SU-DHL-6 (cell line): ENCODE data around the gene TAF11.

ENCODE experiments used
- H2AFZ ChIP-seq: fragments of 200-600 bp; sonication (generic); 2 replicates; pipeline ENCODE4 v1.6.1; 2014; ENCODE audit warnings: low read depth, mild to moderate bottlenecking, moderate library complexity, mixed read lengths, antibody characterized with exemption, low read length; ENCODE audit not compliant: severe bottlenecking
- H3F3A ChIP-seq: fragments of 200-600 bp; shearing (Covaris generic); 2 replicates; pipeline ENCODE4 v1.6.0; 2016; ENCODE audit warnings: antibody characterized with exemption, mild to moderate bottlenecking; ENCODE audit not compliant: insufficient read depth
- H3K27ac ChIP-seq: fragments of 200-600 bp; sonication (generic); 2 replicates; pipeline ENCODE4 v1.5.1; 2016; ENCODE audit warnings: low read depth, mild to moderate bottlenecking, low read length, moderate library complexity, mixed read lengths
- H3K27me3 ChIP-seq: fragments of 200-600 bp; sonication (generic), shearing (Covaris generic); 2 replicates; pipeline ENCODE4 v1.6.0; 2014; ENCODE audit warnings: mild to moderate bottlenecking, low read length
- H3K36me3 ChIP-seq: fragments of 200-600 bp; sonication (generic); 2 replicates; pipeline ENCODE4 v1.6.1; 2014; ENCODE audit warnings: mild to moderate bottlenecking, low read length, mixed read lengths
- H3K4me2 ChIP-seq: fragments of 300-600, 200-600 bp; shearing (Covaris generic), sonication (generic); 2 replicates; pipeline ENCODE4 v1.6.0; 2014; ENCODE audit warnings: low read length, low read depth, mild to moderate bottlenecking; ENCODE audit not compliant: poor library complexity, severe bottlenecking
- H3K4me3 ChIP-seq: fragments of 200-600 bp; sonication (generic); 2 replicates; pipeline ENCODE4 v1.5.1; 2014; ENCODE audit warnings: antibody characterized with exemption, low read length, mild to moderate bottlenecking, mixed read lengths; ENCODE audit not compliant: insufficient read depth, poor library complexity, severe bottlenecking
- H3K79me2 ChIP-seq: fragments of 200-600 bp; sonication (generic); 2 replicates; pipeline ENCODE4 v1.6.1; 2014; ENCODE audit warnings: mild to moderate bottlenecking, low read length, moderate library complexity; ENCODE audit not compliant: insufficient read depth
- H3K9ac ChIP-seq: fragments of 200-600 bp; sonication (generic); 2 replicates; pipeline ENCODE4 v1.7.0; 2014; ENCODE audit warnings: mild to moderate bottlenecking, low read length
- H3K9me2 ChIP-seq: fragments of 200-600 bp; sonication (generic); replicated peaks from 2 replicates; pipeline ENCODE4 v1.6.1; 2014; ENCODE audit warnings: low read length; ENCODE audit not compliant: insufficient read depth
- H3K9me3 ChIP-seq: fragments of 200-600 bp; sonication (generic); 2 replicates; pipeline ENCODE4 v1.6.1; 2014; ENCODE audit warnings: low read length, mixed read lengths; ENCODE audit not compliant: insufficient read depth
- H4K20me1 ChIP-seq: fragments of 200-600 bp; sonication (generic); 2 replicates; pipeline ENCODE4 v1.6.1; 2014; ENCODE audit warnings: low read depth, mild to moderate bottlenecking, antibody characterized with exemption, low read length, moderate library complexity, mixed read lengths
- EZH2phosphoT487 ChIP-seq: fragments of 200-600 bp; sonication (generic), shearing (Covaris generic); conservative IDR thresholded peaks from 2 replicates; pipeline ENCODE4 v1.6.1; 2018; ENCODE audit warnings: mild to moderate bottlenecking, antibody characterized with exemption, low read length, moderate library complexity, mixed read lengths
- TF ChIP-seq, protein P1 (sequence below): fragments of 200-600 bp; sonication (generic); IDR thresholded peaks from one replicate; pipeline ENCODE4 v1.5.1; 2017; ENCODE audit warnings: antibody characterized with exemption, mild to moderate bottlenecking, low read length, moderate library complexity; ENCODE audit not compliant: insufficient read depth, poor library complexity, severe bottlenecking

Gene TAF11

DNA sequence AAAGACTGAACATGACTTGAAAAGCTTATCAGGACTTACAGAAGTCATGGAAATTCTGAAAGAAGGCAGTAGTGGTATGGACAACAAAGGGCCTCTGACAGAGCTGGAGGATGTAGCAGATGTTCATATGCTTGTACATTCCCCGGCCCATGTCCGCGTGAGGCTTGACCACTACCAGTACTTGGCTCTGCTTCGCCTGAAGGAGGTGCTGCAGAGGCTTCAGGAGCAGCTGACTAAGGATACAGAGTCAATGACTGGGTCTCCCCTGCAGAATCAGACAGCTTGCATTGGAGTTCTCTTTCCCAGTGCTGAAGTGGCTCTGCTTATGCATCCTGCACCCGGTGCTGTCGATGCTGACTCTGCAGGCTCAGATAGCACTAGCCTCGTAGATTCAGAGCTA lies 29.2 kb downstream of the TAF11 start:
- Histone ChIP-seq H3K9me2 (no peaks in the 10 kb centered on the region), H4K20me1 (no peaks in the 10 kb centered on the region), H3K9ac (no peak overlapping the region), H3K9me3 (no peaks in the 10 kb centered on the region), H3K4me2 (no peak overlapping the region), H3K79me2 (no peaks in the 10 kb centered on the region), H3K36me3 (peaks cover 39% of the 10 kb centered on the region), H3K27ac (no peak overlapping the region), H3K4me3 (no peak overlapping the region), H2AFZ (no peak overlapping the region), H3F3A (no peaks in the 10 kb centered on the region), H3K27me3 (no peaks in the 10 kb centered on the region)
- TF ChIP-seq, protein P1, sequence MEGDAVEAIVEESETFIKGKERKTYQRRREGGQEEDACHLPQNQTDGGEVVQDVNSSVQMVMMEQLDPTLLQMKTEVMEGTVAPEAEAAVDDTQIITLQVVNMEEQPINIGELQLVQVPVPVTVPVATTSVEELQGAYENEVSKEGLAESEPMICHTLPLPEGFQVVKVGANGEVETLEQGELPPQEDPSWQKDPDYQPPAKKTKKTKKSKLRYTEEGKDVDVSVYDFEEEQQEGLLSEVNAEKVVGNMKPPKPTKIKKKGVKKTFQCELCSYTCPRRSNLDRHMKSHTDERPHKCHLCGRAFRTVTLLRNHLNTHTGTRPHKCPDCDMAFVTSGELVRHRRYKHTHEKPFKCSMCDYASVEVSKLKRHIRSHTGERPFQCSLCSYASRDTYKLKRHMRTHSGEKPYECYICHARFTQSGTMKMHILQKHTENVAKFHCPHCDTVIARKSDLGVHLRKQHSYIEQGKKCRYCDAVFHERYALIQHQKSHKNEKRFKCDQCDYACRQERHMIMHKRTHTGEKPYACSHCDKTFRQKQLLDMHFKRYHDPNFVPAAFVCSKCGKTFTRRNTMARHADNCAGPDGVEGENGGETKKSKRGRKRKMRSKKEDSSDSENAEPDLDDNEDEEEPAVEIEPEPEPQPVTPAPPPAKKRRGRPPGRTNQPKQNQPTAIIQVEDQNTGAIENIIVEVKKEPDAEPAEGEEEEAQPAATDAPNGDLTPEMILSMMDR: no peak
- TF ChIP-seq EZH2phosphoT487: no peak

DNA sequence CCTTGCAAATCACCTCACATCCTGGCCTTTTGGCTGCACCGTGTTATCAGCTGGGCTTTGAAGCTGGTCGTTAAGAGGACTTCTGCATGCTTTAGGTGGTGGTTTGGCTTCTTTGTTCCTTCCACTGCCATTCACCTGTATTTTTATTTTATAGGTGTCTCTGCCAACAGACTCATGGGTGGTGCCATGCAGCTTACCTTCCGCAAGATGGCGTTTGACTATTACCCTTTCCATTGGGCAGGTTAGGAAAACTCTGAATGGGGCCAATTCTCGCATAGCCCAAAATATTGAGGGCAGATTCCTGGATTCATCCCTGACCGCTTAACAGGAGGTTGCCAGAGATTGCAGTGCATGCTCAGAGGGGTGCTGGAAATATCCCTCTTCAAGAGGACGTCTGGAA lies 32.4 kb downstream of the TAF11 start:
- no peaks in the 10 kb centered on the region for H3K79me2 ChIP-seq
- H4K20me1 ChIP-seq: no peaks in the 10 kb centered on the region
- no peak overlapping the region for H3K4me3 ChIP-seq
- no peaks in the 10 kb centered on the region for H3K9me2 ChIP-seq
- no peak overlapping the region for H3K4me2 ChIP-seq
- no peak overlapping the region for H2AFZ ChIP-seq
- H3K9ac ChIP-seq: no peak overlapping the region
- no peak for TF ChIP-seq EZH2phosphoT487
- TF ChIP-seq, protein P1: no peak
- H3K36me3 ChIP-seq: peaks cover 30% of the 10 kb centered on the region
- no peak overlapping the region for H3K27ac ChIP-seq
- H3K9me3 ChIP-seq: no peaks in the 10 kb centered on the region
- H3K27me3 ChIP-seq: no peaks in the 10 kb centered on the region
- H3F3A ChIP-seq: no peaks in the 10 kb centered on the region

DNA sequence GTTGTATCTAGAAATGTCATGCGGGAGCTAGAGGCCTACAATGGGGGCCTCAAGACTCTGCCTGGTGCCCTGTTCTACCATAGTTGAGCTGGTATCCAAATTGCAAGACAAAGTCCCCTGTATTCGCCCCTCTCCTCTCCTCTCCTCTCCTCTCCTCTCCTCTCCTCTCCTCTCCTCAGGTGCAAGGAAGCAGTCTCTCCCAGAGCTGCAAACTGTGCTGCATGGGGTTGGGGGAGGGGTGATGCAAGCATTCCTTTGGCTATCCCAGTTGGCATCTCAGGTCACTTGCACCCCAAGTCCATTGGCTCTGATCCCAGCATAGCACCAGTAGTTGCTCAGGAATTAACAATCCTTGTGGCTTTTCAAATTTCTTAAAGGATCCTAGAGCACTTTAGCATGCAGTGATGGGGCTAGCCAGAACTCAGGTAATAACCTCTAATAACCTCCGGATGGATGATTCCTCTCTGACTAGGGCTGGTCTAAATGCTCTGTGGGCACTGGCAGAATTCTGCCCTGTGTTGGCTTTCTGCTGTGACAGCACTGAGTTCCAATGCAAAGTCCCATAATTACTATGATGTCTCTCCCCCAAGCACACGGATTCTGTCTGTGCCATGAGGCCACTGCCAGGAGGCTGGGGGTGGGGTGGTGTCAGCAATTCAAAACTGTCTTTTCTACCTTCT lies 35.3 kb downstream of the TAF11 start:
- Histone ChIP-seq H3K9me2 (no peaks in the 10 kb centered on the region), H3F3A (no peaks in the 10 kb centered on the region), H3K27me3 (no peaks in the 10 kb centered on the region), H3K36me3 (peaks cover 17% of the 10 kb centered on the region; the same call in 1 of the 2 replicates), H2AFZ (no peak overlapping the region), H3K79me2 (0 out of 2 replicates have a peak, but pooled peaks cover under 1% of the 10 kb centered on the region), H3K4me3 (no peak overlapping the region), H3K4me2 (no peak overlapping the region), H3K9ac (no peak overlapping the region), H3K27ac (no peak overlapping the region), H4K20me1 (no peaks in the 10 kb centered on the region), H3K9me3 (no peaks in the 10 kb centered on the region)
- TF ChIP-seq, protein P1: no peak
- TF ChIP-seq EZH2phosphoT487: no peak
